Measurements from ENCODE around the gene ELK3.

Gene ELK3

GRCh38 chr12:96193725-96194575, at the start of gene ELK3:
Gene ELK3 (plus strand): TSS chr12:96194375.
- peak within 1 kb of the TSS; percentile 94 for H3K4me3 ChIP-seq (replicated peaks; ENCODE audit: low read depth, low read length)
- DNase-seq (ENCODE audit: low read depth), result peak; percentile 82
- TF ChIP-seq CTCF (IDR thresholded peaks at IDR 0.05; ENCODE audit: low read length, missing control alignments), result no peak

- no peak for TF ChIP-seq CTCF (IDR thresholded peaks at IDR 0.05; ENCODE audit: low read length, missing control alignments)
- no peak for DNase-seq (ENCODE audit: low read depth)
- no peak overlapping the region for H3K4me3 ChIP-seq (replicated peaks; ENCODE audit: low read depth, low read length)
Measured at GRCh38 chr12:96146747-96147146, 47.4 kb upstream of the ELK3 start.

- H3K4me3 ChIP-seq (replicated peaks; ENCODE audit: low read depth, low read length), result no peak overlapping the region
- no peak for DNase-seq (ENCODE audit: low read depth)
- TF ChIP-seq CTCF (IDR thresholded peaks at IDR 0.05; ENCODE audit: low read length, missing control alignments), result no peak
Measured at GRCh38 chr12:96150442-96150841, 43.7 kb upstream of the ELK3 start.

DNA sequence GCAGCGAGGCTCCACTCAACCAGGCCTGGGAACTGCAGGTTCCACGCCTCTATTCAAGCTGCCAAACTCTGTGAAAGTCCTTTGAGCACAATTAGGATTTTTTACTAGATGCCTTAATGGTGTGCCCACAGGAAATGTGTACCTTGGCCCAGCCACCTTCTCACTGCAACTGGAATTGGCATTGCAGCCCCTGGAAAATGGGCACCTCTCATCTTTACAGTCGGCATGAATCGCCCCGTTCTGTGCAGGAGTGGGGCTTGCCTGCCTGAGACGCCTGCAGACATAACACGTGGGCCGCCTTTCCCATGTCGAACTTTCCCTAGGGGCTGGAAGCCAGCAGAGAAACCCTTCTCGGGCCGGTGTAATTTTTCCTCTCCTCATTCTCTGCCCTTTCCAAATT, 42.0 kb upstream of the ELK3 start:
- DNase-seq (ENCODE audit: low read depth), result no peak
- H3K4me3 ChIP-seq (replicated peaks; ENCODE audit: low read depth, low read length), result no peak overlapping the region
- no peak for TF ChIP-seq CTCF (IDR thresholded peaks at IDR 0.05; ENCODE audit: low read length, missing control alignments)

- no peak overlapping the region for H3K4me3 ChIP-seq (replicated peaks; ENCODE audit: low read depth, low read length)
- DNase-seq (ENCODE audit: low read depth), result no peak
- no peak for TF ChIP-seq CTCF (IDR thresholded peaks at IDR 0.05; ENCODE audit: low read length, missing control alignments)
Measured at GRCh38 chr12:96153131-96153725, 40.9 kb upstream of the ELK3 start.

DNA sequence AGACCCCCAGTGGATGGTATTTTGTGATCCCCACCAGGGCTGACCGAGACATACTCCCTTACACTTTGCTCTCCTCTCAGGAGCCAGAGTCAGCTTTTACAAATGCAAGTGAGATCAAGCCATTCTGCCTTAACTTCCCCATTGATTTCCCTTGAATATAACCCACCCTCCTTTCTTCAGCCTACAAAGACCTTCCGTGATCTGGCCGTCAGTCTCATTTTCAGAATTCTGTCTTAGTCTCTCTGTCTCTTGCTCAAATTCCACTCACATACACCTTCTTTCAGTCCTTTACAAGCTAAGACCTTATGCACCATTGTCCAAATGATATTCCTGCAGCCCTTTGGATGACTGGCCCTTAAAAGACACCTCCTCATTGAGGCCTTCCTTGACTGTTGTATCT, 39.0 kb upstream of the ELK3 start:
- TF ChIP-seq CTCF (IDR thresholded peaks at IDR 0.05; ENCODE audit: low read length, missing control alignments), result no peak
- no peak for DNase-seq (ENCODE audit: low read depth)

More for the DNA sequence above, 39.0 kb upstream of the ELK3 start:
- H3K4me3 ChIP-seq (replicated peaks; ENCODE audit: low read depth, low read length), result no peak overlapping the region
